IMR-90 (cell line): ENCODE measurements around the gene LCE4A.

Experiments
- CEBPB ChIP-seq: IDR thresholded peaks from 2 replicates; pipeline ENCODE4 v1.6.1; 2012; ENCODE audit warnings: low read depth, low read length, improper control_type of control experiment
- CTCF ChIP-seq: conservative IDR thresholded peaks from 2 replicates; pipeline ENCODE4 v1.5.1; 2012; ENCODE audit warnings: mild to moderate bottlenecking, low read depth, low read length, improper control_type of control experiment
- ELK1 ChIP-seq: fragments of 150-350 bp; IDR thresholded peaks from 2 replicates; pipeline ENCODE4 v1.6.1; 2016; ENCODE audit warnings: low read depth, mild to moderate bottlenecking, low read length, moderate library complexity, borderline replicate concordance
- MAFK ChIP-seq: IDR thresholded peaks from 2 replicates; pipeline ENCODE4 v1.6.1; 2012; ENCODE audit warnings: low read depth, low read length, improper control_type of control experiment
- USF2 ChIP-seq: fragments of 150-350 bp; IDR thresholded peaks from 2 replicates; pipeline ENCODE4 v1.6.1; 2017; ENCODE audit warnings: mild to moderate bottlenecking, antibody characterized with exemption, low read length, low read depth

GRCh38 chr1:152667648-152668047, 40.3 kb upstream of the LCE4A start:
- no peak for TF ChIP-seq USF2
- TF ChIP-seq CTCF, result no peak
- TF ChIP-seq CEBPB, result no peak
- no peak for TF ChIP-seq ELK1
- TF ChIP-seq MAFK, result no peak
